Measurements from ENCODE around the gene GSTA2. TPM values are rescaled to one million over a fixed set of nuclear protein-coding genes. Genes with fewer than 3 reads are reported as not detected.

GSTA2 gene
- total and polyA plus RNA-seq, 2 of the 13 experiments (the other 11 are each of a cell fraction or from before 2014, with no cell fraction given) = 0.75 to 13.7 TPM

GRCh38 chr6:52729576-52729975 is 33.7 kb downstream of the GSTA2 start:
- 96% methylated on average over 1 of the region's 1 CpG for WGBS (ENCODE audit: low lambda C conversion rate)
- no peaks in the 10 kb centered on the region for H3K9me3 ChIP-seq (ENCODE audit: low read length)
- in situ Hi-C loops (cut with HindIII; ENCODE audit: extremely low pct_ligation_motif_present, low pct_unique_long_range_greater_than_20kb) (no loop called here), intact Hi-C loops (cut with micrococcal nuclease; ENCODE audit: unreplicated experiment) (loop anchor here (5.0 to 10.0 kb wide), 2 partner anchors 33 to 185 kb away; partner anchors contain the start of gene GSTA2)
- no peak overlapping the region for H3K27ac ChIP-seq (ENCODE audit: extremely low read length, insufficient read depth, low read length)
- no peak overlapping the region for H2AFZ ChIP-seq (ENCODE audit: low read length)
- no peak overlapping the region for H3K4me3 ChIP-seq (replicated peaks in 1 of 3; ENCODE audit: insufficient read depth in 1 of 3, low read depth in 2 of 3, low read length in 3 of 3)
- no peak for DNase-seq (ENCODE audit: low spot score)
- H3K36me3 ChIP-seq (replicated peaks in 1 of 2; ENCODE audit: control insufficient read depth in 1 of 2, insufficient read depth in 2 of 2, low read length in 2 of 2) = no peaks in the 10 kb centered on the region
- BruUV-seq (replicated peaks) = no TSS peak
- no peaks in the 10 kb centered on the region for H3K79me2 ChIP-seq (ENCODE audit: insufficient read depth, low read length)
- ChIA-PET POLR2A (interaction anchor here (1.6 kb wide), 1 partner anchor 10 kb away, joined by 3 read pairs; no protein-coding TSS in a partner anchor), CTCF (ENCODE audit: low intra/inter-chr PET ratio, low total read pairs) (no interaction called here)
- ATAC-seq = no peak
- no peaks in the 10 kb centered on the region for H3K27me3 ChIP-seq (ENCODE audit: control insufficient read depth in 1 of 2, insufficient read depth in 2 of 2, low read length in 2 of 2)
- H4K20me1 ChIP-seq (ENCODE audit: insufficient read depth, low read length) = no peaks in the 10 kb centered on the region
- FAIRE-seq = no peak
- H3K4me2 ChIP-seq (ENCODE audit: low read depth, low read length) = no peak overlapping the region
- no peak overlapping the region for H3K9ac ChIP-seq (ENCODE audit: insufficient read depth, low read depth, low read length)
- peaks cover 58% of the 10 kb centered on the region for H3K4me1 ChIP-seq (ENCODE audit: insufficient read depth, low read length)
- TF ChIP-seq SIX4 (CRISPR knock-in tag; IDR thresholded peaks at IDR 0.05) (no peak), NR3C1 (CRISPR knock-in tag; IDR thresholded peaks at IDR 0.05) (no peak), ZBTB7B (CRISPR knock-in tag; IDR thresholded peaks at IDR 0.05) (no peak), ARID5B (CRISPR knock-in tag; IDR thresholded peaks at IDR 0.05) (no peak), MXD1 (CRISPR knock-in tag; IDR thresholded peaks at IDR 0.05) (no peak), ZNF496 (CRISPR knock-in tag; IDR thresholded peaks at IDR 0.05; ENCODE audit: insufficient replicate concordance) (no peak), ZHX2 (IDR thresholded peaks at IDR 0.05; ENCODE audit: low read depth) (no peak), ZHX2 (CRISPR knock-in tag; IDR thresholded peaks at IDR 0.05; ENCODE audit: borderline replicate concordance) (no peak), ATAD3A (CRISPR knock-in tag; IDR thresholded peaks at IDR 0.05) (no peak), NFE2L2 (IDR thresholded peaks at IDR 0.05; ENCODE audit: low read length) (no peak), ZNF20 (CRISPR knock-in tag; IDR thresholded peaks at IDR 0.05) (no peak), CREM (IDR thresholded peaks at IDR 0.05) (no peak), CREM (CRISPR knock-in tag; IDR thresholded peaks at IDR 0.05) (no peak), ERF (CRISPR knock-in tag; IDR thresholded peaks at IDR 0.05) (no peak), ZNF44 (CRISPR knock-in tag; IDR thresholded peaks at IDR 0.05) (no peak), ZSCAN30 (CRISPR knock-in tag; IDR thresholded peaks at IDR 0.05) (no peak), ZNF766 (CRISPR knock-in tag; IDR thresholded peaks at IDR 0.05; ENCODE audit: borderline replicate concordance) (no peak), HNRNPH1 (optimal IDR thresholded peaks at IDR 0.05; ENCODE audit: low read depth, low read length) (no peak)
